ENCODE measurements around the gene POU5F1. TPM values are rescaled to one million over a fixed set of nuclear protein-coding genes. Genes with fewer than 3 reads are reported as not detected.

Gene POU5F1
- polyA plus RNA-seq, 2 of the 4 experiments (the other 2 are of a cell fraction) = 2.7 to 2.8 TPM

DNA sequence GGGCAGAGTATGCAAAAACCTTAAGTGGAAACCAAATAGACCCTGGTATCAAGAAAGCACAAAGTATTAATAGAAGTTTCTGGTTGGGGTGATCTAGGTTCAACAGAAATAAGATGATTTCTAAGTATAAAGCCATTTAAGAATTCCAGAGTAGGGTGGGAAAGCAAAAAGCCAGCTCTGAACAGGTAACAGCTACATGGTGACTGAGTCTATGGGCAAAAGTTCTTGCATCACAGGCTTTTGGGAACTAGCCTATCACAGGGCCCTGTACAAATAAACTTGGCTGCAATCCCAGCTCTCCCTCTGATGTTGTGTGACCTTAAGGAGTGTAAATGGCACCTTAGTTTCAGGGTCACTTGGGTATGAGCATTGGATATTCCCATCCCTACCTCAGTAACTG, 6.6 kb downstream of the POU5F1 start:
- no peaks in the 10 kb centered on the region for H3K9me3 ChIP-seq
- H3K27ac ChIP-seq = no peak overlapping the region
- peaks cover 14% of the 10 kb centered on the region for H3K4me1 ChIP-seq
- ChIA-PET CTCF (no interaction called here), POLR2A (no interaction called here)
- no peak overlapping the region for H3K4me2 ChIP-seq
- DNase-seq (ENCODE audit: low read depth in 1 of 2, low spot score in 1 of 2) = no peak
- TF ChIP-seq, protein P1, sequence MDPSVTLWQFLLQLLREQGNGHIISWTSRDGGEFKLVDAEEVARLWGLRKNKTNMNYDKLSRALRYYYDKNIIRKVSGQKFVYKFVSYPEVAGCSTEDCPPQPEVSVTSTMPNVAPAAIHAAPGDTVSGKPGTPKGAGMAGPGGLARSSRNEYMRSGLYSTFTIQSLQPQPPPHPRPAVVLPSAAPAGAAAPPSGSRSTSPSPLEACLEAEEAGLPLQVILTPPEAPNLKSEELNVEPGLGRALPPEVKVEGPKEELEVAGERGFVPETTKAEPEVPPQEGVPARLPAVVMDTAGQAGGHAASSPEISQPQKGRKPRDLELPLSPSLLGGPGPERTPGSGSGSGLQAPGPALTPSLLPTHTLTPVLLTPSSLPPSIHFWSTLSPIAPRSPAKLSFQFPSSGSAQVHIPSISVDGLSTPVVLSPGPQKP (IDR thresholded peaks at IDR 0.05; ENCODE audit: low read depth, low read length) = no peak
- TF ChIP-seq MAZ (IDR thresholded peaks at IDR 0.05; ENCODE audit: borderline replicate concordance, low read depth, low read length) (no peak), FOXS1 (CRISPR knock-in tag; IDR thresholded peaks at IDR 0.05) (no peak), JUNB (IDR thresholded peaks at IDR 0.05) (no peak), KDM5A (IDR thresholded peaks at IDR 0.05) (no peak), RAD21 (conservative IDR thresholded peaks at IDR 0.05 in 1 of 2, IDR thresholded peaks at IDR 0.05 in 1 of 2) (no peak), TP53 (CRISPR knock-in tag; IDR thresholded peaks at IDR 0.05) (no peak), HOXB13 (CRISPR knock-in tag; IDR thresholded peaks at IDR 0.05; ENCODE audit: low read depth) (no peak), ZC3H11A (IDR thresholded peaks at IDR 0.05) (no peak), NFE2L2 (conservative IDR thresholded peaks at IDR 0.05; ENCODE audit: low read length) (no peak), CEBPB (IDR thresholded peaks at IDR 0.05) (no peak), EP300 (IDR thresholded peaks at IDR 0.05) (no peak)
- TF ChIP-seq, protein P2, sequence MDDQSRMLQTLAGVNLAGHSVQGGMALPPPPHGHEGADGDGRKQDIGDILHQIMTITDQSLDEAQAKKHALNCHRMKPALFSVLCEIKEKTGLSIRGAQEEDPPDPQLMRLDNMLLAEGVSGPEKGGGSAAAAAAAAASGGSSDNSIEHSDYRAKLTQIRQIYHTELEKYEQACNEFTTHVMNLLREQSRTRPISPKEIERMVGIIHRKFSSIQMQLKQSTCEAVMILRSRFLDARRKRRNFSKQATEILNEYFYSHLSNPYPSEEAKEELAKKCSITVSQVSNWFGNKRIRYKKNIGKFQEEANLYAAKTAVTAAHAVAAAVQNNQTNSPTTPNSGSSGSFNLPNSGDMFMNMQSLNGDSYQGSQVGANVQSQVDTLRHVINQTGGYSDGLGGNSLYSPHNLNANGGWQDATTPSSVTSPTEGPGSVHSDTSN (IDR thresholded peaks at IDR 0.05) = no peak
- ATAC-seq = no peak
- no peak for FAIRE-seq
- no peak overlapping the region for H3K4me3 ChIP-seq

DNA sequence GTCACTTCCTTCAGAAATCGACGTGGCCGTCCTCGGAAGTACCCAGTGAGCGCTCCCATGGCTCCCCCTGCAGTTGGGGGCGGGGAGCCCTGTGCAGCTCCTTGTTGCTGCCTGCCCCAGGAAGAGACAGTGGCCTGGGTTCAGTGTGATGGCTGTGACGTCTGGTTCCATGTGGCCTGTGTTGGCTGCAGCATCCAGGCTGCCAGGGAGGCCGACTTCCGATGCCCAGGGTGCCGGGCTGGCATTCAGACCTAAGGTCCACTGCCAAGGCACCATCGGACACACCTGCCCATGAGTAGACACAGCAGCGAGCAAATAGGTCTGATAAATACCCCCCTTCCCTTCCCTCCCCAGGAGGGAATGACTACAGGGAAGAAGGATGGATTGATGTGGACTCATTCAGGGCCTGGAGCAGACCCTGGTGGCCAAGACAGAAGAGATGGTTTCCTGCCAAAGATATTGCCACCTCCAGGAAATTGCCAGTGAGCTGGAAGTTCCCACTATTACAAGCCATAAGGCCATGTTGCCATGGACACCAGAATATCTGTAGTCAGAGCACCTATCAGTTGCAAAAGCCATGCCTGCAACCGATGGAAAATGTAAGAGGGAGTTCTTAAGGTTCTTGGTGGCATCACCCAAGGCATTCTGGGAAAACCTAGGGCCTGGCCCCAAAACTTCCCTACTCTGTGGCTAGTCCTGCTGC, 7.9 kb downstream of the POU5F1 start:
- 84% methylated on average over 5 of the region's 13 CpGs for WGBS (ENCODE audit: missing lambda C conversion rate)
- CTCF ChIA-PET = interaction anchor here (0.6 kb wide), 1 partner anchor 36 kb away, joined by 3 read pairs; no protein-coding TSS in a partner anchor
- no peak overlapping the region for H3K4me3 ChIP-seq
- no peak for FAIRE-seq
- DNase-seq (ENCODE audit: low read depth in 1 of 2, low spot score in 1 of 2) = no peak
- ATAC-seq = no peak
- H3K9me3 ChIP-seq = no peaks in the 10 kb centered on the region
- no peak overlapping the region for H3K4me2 ChIP-seq
- TF ChIP-seq POLR2AphosphoS2 (conservative IDR thresholded peaks at IDR 0.05; ENCODE audit: low read length) = no peak
- no peak for TF ChIP-seq ZNF302 (CRISPR knock-in tag; IDR thresholded peaks at IDR 0.05)
- no peak for TF ChIP-seq MAZ (IDR thresholded peaks at IDR 0.05; ENCODE audit: borderline replicate concordance, low read depth, low read length)
- no peak for TF ChIP-seq JUNB (IDR thresholded peaks at IDR 0.05)
- H3K4me1 ChIP-seq = peaks cover 14% of the 10 kb centered on the region
- H3K27ac ChIP-seq = no peak overlapping the region
- POLR2A ChIA-PET = no interaction called here

DNA sequence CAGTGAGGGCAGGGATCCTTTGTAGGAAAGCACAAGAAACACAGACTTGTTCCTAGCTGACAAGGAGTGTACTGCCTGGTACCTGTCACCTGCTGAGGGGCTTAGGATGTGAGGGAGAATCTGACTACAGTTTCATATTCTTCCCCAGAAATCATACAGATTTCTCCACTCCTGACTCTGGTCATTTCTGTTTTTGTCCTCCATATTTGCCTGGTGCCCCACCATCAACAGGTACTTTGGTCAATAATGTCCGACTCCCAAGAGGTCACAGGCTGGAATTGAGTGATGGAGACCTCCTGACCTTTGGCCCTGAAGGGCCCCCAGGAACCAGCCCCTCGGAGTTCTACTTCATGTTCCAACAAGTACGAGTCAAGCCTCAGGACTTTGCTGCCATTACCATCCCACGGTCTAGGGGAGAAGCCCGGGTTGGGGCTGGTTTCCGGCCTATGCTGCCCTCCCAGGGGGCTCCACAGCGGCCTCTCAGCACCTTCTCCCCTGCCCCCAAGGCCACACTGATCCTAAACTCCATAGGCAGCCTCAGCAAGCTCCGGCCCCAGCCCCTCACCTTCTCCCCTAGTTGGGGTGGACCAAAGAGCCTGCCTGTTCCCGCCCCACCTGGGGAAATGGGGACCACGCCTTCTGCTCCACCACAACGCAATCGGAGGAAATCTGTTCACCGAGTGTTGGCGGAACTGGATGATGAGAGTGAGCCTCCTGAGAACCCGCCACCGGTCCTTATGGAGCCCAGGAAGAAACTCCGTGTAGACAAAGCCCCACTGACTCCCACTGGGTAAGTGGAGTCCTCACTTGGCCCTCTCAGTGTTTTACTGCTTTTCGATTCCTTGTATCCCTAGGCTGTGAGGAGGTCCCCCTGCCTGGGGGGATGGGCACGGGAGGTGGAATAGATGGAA, 9.0 kb downstream of the POU5F1 start:
- Histone ChIP-seq H3K4me1 (peaks cover 22% of the 10 kb centered on the region), H3K4me2 (no peak overlapping the region), H3K9me3 (no peaks in the 10 kb centered on the region), H3K27ac (no peak overlapping the region), H3K4me3 (no peak overlapping the region)
- ChIA-PET POLR2A (no interaction called here), CTCF (interaction anchor here (1.1 kb wide), 1 partner anchor 82 kb away, joined by 3 read pairs; no protein-coding TSS in a partner anchor)
- TF ChIP-seq FOXS1 (CRISPR knock-in tag; IDR thresholded peaks at IDR 0.05) (no peak), ZC3H11A (IDR thresholded peaks at IDR 0.05) (no peak), RARB (CRISPR knock-in tag; IDR thresholded peaks at IDR 0.05) (no peak), NFE2L2 (conservative IDR thresholded peaks at IDR 0.05; ENCODE audit: low read length) (no peak), ZFP36 (IDR thresholded peaks at IDR 0.05; ENCODE audit: borderline replicate concordance, partially characterized antibody) (no peak), SREBF2 (IDR thresholded peaks at IDR 0.05) (no peak), EHF (CRISPR knock-in tag; IDR thresholded peaks at IDR 0.05) (no peak), JUNB (IDR thresholded peaks at IDR 0.05) (no peak), MAZ (IDR thresholded peaks at IDR 0.05; ENCODE audit: borderline replicate concordance, low read depth, low read length) (no peak)
- TF ChIP-seq, protein P3, sequence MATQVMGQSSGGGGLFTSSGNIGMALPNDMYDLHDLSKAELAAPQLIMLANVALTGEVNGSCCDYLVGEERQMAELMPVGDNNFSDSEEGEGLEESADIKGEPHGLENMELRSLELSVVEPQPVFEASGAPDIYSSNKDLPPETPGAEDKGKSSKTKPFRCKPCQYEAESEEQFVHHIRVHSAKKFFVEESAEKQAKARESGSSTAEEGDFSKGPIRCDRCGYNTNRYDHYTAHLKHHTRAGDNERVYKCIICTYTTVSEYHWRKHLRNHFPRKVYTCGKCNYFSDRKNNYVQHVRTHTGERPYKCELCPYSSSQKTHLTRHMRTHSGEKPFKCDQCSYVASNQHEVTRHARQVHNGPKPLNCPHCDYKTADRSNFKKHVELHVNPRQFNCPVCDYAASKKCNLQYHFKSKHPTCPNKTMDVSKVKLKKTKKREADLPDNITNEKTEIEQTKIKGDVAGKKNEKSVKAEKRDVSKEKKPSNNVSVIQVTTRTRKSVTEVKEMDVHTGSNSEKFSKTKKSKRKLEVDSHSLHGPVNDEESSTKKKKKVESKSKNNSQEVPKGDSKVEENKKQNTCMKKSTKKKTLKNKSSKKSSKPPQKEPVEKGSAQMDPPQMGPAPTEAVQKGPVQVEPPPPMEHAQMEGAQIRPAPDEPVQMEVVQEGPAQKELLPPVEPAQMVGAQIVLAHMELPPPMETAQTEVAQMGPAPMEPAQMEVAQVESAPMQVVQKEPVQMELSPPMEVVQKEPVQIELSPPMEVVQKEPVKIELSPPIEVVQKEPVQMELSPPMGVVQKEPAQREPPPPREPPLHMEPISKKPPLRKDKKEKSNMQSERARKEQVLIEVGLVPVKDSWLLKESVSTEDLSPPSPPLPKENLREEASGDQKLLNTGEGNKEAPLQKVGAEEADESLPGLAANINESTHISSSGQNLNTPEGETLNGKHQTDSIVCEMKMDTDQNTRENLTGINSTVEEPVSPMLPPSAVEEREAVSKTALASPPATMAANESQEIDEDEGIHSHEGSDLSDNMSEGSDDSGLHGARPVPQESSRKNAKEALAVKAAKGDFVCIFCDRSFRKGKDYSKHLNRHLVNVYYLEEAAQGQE (IDR thresholded peaks at IDR 0.05) = no peak
- DNase-seq (ENCODE audit: low read depth in 1 of 2, low spot score in 1 of 2) (no peak), ATAC-seq (no peak), FAIRE-seq (no peak)
- 88% methylated on average over 11 of the region's 19 CpGs for WGBS (ENCODE audit: missing lambda C conversion rate)
